HPDE6-E6E7 (cell line): ENCODE results near the gene UBE3D.
"Not testable (repeated sequence)": the region's sequence is repeated elsewhere in the genome, so short reads cannot be mapped to it uniquely, and the experiment has no call there.

Experiments used
- DNase-seq: peaks from one replicate; pipeline ENCODE4 v3.0.0; 2011; ENCODE audit warnings: missing footprints; ENCODE audit errors: extremely low spot score

The UBE3D gene

DNA sequence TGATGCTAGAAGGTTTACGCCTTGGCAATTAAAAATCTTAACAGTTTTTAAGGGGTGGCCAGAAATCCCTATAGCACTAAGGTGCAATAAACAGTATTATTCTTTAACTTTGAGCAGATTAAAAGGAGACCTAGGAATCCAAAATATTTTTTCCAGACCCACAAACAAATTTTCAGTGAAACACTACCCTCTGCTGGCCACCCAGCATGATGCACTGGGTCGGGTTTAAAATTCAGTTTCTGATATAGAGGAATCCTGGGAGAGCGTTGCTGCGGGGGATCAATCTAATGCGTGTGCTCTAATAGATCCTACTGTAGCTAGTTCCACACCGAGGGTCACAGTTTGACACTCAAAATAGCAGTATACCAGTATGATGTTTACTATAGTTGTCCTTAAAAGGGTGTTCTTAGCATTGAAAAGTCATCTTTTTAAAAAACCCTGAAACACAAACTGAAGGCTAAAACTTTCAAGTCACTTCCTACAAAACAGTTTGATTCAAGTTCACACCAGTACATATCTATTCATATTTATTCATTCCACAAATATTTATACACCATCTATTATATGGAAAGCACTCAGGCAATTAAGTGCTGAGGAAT is 10.2 kb downstream of the UBE3D start:
- DNase-seq, result peak; percentile 49

DNA sequence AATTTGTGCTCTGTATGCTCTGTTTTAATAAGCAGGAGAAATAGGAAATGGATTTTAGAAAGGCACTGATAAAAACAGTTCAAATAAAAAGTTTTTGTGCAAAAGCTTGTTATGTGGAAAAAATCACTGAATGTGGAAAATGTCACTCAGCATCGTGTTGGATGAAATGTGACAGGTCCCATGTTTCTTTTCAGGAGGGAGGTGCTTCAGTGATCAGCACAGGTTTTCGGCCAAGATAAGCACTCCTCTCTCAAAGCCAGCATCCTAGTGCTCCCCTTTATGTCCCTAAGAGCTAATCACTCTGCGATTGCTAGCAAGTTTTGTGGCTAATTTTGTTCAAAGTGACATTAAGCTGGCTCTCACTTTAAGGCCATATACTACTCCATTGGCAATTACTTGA is 12.0 kb downstream of the UBE3D start:
- DNase-seq, result no peak

DNA sequence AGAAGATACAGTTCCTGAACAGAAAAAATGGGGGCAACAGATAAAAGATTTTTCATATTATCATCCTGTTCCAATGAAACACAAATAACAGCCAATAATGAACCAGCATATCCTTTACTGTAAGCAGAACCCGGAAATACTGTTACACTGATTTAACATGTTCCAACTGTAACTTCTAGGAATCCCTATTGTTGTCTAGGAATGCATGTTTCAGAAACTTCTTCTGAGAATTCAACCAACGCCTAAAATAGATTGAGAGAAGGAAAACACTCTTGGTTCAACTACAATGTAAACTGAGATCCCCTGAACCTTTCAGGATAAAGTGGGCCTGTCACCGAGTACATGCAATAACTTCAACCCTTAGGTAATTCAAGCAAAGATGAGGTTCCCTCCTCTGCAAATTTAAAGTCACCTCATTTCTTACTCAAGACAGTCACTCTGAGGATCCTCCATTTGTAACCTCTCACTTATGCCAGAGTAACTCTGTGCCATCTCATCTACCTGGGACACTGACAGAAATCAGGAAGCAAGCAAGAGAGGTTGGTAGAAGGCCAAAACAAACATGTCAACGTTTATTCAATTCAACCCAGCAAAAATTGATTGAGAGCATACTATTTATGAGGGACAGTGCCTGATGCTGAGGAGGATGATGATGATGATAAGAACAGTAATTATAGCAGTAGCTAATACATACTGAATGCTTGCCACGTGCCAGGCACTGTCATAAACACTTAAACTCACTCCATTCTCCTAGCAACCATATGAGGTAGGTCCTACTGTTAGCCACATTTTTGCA is 14.1 kb downstream of the UBE3D start:
- no peak for DNase-seq

DNA sequence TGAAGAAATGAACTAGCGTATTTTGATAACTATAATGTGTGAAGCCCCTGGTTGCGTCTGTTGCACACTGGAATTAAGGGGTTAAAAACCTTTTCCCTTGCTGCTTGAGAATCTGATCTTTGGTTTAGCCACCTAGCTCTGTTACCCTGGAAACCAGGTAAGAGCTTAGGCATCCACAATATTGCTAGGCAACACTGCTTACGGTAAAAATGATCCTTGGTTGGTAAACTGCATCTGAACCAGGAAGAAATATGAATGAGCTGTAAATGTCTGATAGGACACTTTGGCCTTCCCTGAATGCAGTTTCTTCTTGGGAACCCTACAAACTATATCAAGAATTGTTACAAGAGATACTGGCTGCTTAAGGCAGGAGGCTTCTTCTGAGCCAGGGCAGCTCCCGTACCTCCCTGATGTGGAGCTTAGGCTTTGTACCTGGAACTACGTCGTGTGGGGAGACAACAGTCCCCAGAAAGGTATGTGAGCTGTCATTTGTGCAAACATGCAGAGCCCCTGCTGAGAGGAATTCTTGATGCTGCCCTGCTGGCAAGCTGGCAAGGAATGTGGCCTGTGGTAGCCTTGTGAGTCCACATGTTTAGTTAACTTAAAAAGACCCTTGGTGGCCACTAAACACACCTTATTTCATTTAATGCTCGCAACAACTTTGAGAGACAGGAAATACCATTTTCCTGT is 18.4 kb downstream of the UBE3D start:
- no peak for DNase-seq

DNA sequence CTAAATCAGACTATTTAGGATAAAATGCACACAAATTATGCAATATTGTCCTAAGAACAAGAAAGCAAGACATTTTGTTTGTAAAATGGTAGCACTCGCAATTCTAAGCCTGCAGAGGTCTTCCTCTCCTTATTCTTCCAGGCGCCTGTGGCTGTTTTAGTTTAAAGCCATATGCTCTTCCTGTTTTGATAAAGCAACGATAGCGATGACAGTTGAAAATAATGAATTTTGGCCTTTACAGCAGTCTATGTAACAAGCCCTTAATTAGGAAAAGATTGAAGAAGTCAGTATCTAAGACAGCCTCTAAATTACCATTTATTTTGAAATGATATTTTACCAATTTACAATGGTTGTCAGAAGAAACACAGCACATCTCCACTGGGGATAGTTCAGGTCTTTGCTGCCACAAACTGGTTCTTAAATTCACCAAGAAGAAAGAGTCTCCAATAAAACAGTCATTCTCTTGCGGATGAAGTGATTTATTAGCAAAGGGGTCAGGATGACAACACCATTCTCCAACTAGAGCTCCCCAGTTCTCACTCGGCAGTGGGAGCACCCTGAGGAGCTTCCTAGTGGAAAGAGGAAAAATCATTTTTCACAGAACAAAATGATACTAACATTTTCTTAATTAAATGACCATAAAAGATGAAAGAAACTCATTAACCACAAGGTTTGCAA is 21.4 kb downstream of the UBE3D start:
- DNase-seq, result no peak

DNA sequence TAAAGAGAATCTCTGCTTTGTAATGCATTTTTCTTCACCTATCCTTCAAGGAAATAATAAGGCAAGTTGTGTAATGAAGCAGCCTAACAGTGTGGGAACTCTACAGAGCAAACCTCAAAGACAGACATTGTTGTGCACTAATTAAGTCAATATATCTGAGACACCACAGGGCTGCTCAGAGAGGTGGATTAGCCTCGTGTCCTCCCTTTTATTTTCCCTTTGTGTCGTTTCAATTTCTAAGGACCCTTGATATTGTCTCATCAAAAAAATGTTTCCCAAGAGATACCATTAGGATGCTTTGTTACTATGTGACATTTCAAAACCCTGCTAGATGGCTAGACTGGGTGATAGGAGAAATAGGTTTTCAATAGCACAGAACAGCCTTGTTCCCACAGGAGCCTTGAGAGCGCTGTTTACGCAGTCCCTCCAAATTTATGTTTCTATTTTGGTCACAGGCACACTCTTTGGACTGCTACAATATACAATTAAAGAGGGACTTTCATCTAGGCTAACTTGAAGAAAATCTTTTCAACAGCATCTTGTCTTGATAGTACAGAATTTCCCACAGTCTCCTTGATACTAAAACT is 23.1 kb downstream of the UBE3D start:
- DNase-seq, result no peak

DNA sequence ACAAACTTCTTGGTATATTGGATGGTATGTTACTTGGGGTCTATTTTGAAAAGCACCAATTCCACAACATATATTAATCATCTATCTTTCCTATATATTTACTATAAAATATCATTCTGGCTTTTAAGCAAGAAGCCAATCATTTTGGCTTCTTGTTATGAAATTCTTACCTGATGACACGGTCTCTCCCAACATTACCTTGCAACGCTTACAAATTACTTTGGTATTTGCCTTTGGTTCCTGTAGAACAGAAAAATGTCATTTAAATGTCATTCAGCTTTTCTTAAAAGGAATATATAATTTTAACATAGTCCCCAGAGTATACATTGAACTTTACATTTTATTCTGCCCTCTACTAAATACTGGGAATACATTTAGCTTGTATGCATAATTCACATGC is 27.4 kb downstream of the UBE3D start:
- no peak for DNase-seq

DNA sequence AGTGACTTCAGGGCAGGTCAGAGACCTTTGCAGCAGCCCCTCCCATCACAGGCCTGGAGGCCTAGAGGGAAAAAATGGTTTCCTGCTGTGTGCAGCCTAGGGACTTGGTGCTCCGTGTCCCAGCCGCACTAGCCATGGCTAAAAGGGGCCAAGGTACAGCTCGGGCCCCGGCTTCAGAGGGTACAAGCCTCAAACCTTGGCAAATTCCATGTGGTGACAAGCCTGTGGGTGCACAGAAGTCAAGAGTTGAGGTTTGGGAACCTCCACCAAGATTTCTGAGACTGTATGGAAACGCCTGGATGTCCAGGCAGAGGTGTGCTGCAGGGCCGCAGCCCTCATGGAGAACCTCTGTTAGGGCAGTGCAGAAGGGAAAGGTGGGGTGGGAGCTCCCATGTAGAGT is 34.0 kb downstream of the UBE3D start:
- no peak for DNase-seq

DNA sequence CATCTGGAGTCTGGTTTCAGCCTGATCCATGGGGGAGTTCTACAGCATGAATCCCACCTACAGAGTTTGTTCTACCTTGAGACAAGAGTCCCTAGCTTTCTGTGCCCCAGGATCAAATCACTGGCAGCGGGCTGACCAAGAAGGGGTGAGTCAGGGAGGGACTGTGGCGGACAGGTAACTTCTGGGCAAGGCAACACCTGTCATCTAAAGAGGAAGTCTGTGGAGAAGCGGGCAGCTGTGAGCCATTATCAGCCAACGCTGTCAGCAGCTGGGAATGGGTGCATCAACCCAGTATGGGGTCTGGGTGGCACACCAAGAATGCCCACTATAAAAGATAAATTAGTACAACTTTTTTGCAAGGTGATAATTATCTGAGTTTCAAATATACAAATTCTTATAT is 45.9 kb downstream of the UBE3D start:
- DNase-seq, result no peak

DNA sequence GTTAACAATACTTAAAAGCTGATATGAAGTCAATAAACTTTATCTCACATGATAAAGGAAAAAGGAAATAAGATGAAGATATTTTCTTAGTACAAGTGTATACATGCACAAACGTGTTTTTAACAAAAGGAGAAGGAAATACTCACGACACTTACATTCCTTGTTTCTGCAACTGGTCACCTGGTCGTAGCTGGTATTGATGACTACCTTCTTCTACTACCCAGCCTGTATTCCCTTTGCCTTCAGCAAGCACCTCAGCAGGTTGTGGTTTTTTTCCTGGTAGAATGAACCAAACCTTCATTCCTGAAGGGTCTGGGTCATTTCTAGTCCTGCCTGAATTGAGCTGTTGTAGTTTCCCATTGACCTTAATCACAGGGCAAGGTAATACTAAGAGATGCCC is 54.5 kb downstream of the UBE3D start:
- not testable (repeated sequence) for DNase-seq

DNA sequence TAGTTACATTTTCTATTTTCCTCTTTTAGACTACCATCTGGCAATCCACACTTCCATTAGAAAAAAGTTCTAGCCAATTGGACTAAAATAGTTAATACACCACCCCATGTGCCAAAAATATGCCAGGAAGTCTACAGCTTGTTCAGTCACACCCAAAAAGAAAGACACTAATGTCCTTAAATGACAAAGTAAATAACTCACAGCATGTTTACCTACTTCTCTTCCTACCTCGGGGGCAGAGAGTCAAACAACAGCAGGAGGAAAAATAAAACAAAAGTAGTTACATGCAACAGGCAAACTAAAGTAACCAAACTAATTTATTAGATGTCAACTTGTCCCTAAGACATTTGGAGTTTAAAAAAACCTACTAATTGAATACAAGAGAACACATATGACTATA is 57.0 kb downstream of the UBE3D start:
- DNase-seq, result no peak

DNA sequence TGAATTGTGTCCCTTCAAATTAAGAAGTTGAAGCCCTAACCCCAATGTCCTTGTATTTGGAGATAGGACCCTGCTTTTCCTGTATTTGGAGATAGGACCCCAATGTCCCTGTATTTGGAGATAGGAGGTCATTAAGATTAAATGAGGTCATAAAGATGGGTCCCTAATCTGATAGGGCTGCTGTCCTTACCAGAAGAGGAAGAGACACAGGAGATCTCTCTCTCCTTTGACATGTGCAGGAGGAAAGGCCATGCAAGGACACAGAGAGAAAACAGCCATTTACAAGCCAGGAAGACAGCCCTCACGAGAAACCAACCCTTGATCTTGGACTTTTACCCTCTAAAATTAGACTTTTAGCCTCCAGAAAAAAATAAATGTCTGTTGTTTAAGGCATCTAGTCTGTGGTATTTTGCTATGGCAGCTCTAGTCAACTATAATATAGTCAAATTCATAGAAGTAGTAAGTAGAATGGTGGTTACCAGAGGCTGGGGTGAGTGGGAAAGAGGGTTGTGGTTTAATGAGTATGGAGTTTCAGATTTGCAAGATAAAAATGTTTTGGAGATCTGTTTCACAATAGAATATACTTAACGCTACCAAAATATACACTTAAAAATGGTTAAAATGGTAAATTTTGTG is 59.3 kb downstream of the UBE3D start:
- no peak for DNase-seq

DNA sequence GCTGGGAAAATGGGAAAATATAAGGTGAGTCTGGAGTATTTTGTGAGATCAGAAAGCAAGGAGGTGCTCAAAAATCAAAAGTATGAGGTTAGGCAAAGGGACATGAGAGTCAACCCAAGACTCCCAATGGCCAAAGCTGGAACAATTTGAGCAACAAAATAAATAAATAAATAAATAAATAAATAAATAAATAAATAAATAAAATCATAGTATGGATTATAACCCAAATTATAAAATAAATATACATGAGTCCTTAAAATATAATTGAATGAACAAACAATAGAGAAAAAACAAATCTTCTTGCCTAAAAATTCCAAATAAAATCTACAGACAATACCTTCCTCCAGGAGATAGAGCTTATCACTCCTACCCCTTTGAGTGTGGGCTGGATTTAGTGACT is 69.5 kb downstream of the UBE3D start:
- DNase-seq, result no peak

DNA sequence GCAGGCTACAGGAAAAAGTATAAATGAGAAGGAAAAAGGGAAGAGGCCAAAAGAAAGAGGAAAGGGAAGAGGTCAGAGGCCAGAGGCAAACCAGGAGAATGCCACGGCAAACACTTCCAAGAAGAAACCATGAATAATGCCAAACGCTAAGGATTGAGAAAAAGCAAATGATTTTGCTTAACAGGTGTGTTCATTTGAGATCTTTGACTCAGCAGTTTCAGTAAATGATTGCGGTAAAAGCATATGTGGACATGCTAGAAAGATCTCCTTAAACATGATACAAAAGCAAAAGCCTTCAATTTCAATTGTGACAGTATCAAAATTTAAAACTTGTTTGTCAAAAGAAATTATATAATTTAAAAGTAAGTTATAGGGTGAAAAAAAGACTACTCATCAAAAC is 70.6 kb downstream of the UBE3D start:
- DNase-seq, result no peak

DNA sequence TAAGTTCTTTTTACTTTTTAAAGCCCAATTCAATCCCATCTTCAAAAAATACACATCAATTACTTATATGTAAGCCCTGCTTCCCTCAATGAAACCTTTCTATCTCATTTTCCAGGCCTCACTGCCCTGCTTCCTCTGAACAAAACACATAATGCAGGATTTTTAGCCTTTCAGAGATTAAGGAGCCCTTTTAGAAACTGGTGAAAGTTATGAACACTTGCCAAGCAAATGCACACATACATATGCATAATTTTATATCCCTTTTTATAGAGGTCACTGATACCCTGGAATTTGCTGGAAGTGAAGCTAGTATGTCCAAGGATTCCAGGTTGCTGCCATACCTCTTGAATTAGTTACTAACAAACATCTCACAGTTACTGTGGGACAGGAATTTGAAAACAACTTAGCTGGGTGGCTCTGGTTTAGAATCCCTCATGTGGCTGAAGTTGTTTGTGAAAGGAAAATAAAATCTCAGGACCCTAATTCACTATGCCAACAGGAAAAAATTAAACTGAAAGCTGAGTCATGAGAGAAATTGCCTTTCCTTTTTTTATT is 75.8 kb downstream of the UBE3D start:
- no peak for DNase-seq

DNA sequence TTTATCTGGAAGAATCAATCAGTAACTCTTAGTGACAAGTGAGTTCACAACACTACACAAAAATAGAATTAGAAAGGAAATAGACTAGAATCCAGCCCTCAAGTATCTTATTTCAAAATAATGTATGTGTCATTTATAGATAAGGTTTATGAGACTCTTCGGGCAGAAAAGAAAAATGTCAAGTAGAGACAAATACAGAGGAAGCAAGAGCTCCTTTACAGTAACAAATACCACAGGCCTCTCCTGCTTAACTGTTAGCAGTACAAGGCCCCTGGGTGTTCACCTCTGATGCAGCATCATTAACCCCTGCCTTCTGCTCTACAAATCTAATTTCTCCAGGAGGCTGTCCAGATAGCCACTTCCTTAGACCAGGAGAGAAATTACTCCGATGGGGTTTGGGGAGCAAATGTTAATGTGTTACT is 76.7 kb downstream of the UBE3D start:
- no peak for DNase-seq

DNA sequence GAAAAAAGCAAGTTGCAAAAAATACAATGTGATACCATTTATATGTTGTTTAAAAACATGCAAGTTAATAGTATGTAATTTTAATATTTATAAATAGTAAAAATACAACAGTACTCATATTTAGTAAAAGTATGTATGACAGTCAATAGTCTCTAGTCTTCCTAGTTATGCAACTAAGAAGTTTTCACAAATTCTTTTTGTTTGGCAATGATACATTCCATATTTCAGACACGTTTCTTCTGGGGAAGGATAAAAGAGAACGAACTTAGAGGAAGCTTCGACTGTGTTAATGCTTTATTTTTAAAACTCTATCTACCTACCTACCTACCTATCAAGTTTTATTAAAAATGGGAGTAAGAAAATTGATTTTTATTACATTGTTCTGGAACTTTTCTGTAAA is 77.7 kb downstream of the UBE3D start:
- no peak for DNase-seq

DNA sequence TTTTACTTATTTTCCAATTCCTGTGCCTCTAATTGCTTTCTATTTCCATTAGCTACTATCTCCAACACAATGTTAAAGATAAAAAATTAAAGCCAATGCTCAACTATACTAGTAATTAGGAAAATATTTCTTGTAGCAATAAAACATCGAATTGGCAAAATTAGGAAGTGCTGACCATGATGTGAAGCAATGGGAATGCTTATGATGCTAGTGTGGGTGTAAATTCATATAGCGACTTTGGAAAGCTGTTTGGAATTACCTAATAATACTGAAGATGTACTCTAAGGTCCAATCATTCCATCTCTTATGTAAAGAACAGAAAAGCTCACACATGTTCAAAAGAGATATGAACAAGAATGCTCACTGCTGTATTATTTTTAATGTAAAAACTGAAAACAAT is 78.2 kb downstream of the UBE3D start:
- no peak for DNase-seq

DNA sequence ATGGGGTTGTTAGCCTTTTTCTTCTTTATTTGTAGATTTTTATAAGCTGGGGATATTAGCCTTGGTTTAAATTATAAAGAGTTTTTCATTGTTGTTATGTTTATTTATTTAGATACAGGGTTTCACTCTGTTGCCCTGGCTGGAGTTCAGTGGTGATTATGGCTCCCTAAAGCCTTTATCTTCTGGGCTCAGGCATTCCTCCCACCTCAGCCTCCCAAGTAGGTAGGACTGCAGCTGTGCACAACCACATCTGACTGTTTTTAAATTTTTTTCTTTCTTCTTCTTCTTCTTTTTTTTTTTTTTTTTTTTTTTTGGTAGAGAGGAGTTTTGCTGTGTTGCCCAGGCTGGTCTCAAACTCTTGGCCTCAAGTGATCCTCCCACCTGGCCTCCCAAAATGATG is 80.9 kb downstream of the UBE3D start:
- DNase-seq, result no peak

DNA sequence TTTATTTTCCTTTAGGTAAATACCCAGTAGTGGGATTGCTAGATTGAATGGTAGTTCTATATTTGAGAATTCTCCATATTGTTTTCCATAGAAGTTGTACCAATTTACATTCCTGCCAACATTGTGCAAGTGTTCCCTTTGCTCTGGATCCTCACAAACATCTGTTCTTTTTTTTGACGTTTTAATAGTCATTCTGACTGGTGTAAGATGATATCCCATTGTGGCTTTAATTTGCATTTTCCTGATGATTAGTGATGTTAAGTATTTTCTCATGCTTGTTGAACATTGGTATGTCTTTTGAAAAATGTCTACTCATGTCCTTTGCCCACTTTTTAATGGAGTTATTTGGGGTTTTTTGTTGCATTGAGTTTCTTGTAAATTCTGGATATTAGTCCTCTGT is 85.6 kb downstream of the UBE3D start:
- DNase-seq, result no peak

DNA sequence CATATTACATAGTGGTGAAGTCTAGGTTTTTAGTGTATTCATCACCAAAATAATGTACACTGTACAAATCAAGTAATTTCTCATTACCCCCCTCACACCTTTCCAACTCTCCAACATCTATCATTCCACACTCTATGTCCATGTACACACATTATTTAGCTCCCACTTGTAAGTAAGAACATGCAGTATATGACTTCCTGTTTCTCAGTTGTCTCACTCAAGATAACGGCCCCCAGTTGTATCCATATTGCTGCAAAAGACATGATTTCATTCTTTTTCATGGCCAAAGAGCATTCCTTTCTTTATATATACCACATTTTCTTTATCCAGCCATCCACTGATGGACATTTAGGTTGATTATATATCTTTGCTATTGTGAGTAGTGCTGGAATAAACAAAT is 86.0 kb downstream of the UBE3D start:
- DNase-seq, result no peak
